ENCODE data around the gene ZNRF4.

Gene ZNRF4

GRCh38 chr19:5504114-5504513 is 48.9 kb downstream of the ZNRF4 start:
- Histone ChIP-seq H3K4me3 (ENCODE audit: extremely low read depth, insufficient read depth, low read length, poor library complexity, severe bottlenecking) (no peak overlapping the region), H3K36me3 (ENCODE audit: control insufficient read depth, insufficient read depth, low read length) (no peaks in the 10 kb centered on the region), H3K4me1 (ENCODE audit: control insufficient read depth, insufficient read depth, low read length, poor library complexity, severe bottlenecking) (no peaks in the 10 kb centered on the region), H3K9me3 (ENCODE audit: control insufficient read depth, low read length) (peaks cover 19% of the 10 kb centered on the region), H3K27ac (ENCODE audit: low read depth, low read length, severe bottlenecking) (no peak overlapping the region)
- 60 to 73% methylated on average over 2 of the region's 2 CpGs for WGBS, 2 experiments (ENCODE audit: insufficient coverage in 2 of 2)
